Measurements from ENCODE around the gene SORCS1.

SORCS1 gene

DNA sequence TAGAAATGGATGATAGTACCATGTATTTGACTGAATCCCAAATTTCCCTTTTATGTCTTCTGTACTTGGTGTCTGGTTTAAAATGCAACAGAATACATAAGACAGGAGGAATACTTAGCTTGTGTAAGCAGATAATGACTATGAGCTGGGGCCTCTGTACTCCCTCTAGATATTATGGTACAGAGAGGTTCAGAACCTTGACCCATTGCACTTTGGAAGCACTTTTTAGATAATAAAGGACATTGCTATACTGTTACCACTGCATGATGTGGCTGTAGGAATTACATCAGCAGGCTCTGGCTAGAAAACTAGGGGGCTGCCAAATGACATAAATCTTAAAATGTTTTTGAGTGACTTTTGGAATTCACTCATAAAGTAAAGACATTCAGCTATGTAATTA, 526.6 kb downstream of the SORCS1 start:
- DNase-seq: no peak

DNA sequence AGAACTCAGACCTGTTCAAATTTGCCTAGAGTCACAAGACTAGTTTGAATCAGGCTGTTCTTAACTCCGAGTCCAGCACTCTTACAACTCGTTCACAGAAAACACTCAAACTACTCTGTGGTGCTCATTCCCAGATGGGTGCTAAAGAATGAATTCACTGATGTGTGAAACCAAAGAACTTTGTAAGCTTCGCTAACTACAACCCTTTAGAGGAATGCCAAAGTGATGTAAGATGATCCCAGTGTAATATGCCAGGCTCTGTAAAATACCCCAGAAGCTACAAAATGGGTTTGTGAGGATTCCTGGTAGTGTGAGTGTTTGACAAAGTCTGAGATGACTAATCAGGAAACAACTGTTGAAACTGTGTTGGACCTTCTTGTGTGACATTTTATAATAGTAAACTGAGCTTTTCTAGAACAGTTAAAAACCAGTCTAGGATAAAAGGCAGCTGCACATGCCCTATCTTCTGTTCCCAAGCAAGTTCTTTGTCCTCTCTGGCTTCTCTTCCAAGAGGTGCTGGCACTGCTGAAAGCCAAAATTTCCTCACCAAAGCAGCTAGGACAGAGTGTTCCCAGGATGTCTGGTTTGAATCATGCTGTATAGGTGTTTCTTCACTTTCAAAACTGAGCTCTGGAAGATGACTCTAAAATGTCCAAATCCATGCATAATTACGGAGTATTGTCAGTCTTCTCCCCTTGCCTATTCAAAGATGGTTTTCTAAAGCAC, 527.6 kb downstream of the SORCS1 start:
- no peak for DNase-seq

GRCh38 chr10:106635947-106636346, 528.6 kb downstream of the SORCS1 start:
- DNase-seq: no peak

GRCh38 chr10:106631016-106631702, 533.3 kb downstream of the SORCS1 start:
- DNase-seq: no peak

- no peak for DNase-seq
Observed at GRCh38 chr10:106626371-106626770, 538.1 kb downstream of the SORCS1 start.

- no peak for DNase-seq
Observed at GRCh38 chr10:106625751-106626150, 538.8 kb downstream of the SORCS1 start.

DNA sequence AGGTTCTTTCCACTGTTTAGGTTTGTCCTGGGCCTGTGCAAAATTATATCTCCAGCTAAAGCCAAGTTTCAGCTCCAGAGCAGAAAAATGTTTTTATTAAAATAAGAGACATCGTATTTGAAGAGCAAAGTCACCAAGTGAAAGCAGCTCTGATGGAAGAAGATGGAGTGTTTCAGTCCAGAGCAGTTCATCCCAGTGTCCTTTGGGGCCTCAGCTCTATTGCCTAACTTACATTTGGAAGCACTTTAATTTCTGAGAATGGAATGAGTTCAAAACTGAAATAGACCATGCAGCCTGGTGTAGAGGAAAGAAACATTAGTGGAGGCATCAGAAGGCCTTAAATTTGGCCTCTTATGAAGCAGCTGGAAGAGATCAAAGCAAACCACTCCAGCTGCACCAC, 545.2 kb downstream of the SORCS1 start:
- DNase-seq: no peak

DNA sequence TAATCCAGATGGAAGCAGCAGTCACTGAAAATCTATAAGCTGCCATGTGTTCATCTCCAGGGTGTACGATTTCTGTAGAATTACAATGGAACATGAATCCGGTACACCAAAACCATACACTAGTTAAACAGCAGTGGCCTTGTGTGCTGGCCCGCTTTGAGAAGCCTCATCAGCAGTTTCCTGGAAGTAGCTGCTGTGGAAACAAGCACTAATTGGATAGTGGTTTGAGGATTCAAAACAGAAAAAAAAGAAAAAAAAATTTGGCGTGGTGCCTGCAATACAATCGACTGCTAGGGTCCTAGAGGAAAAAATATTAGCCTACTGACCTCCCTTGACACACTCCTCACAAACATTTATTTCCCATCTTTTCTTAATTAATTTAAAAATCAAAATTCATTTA, 545.9 kb downstream of the SORCS1 start:
- DNase-seq: no peak

DNA sequence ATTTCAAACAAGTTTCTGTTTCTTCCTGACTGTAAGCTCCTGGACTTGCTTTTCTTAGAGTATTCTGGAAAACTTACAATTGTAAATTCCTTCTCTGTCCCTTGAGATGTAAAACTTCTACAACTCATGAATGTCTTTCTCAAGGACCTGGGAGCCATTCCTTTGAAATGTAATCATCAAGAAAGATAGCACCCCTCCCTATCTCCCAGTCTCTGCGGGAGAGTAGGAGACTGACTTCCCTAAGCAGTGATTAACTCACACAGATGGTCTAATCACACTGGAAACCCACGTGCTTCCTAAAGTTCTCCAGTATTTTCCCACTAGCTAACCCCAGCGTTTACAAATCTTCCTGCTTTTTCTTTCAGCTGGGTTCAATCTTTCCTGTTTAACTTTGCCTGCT, 549.4 kb downstream of the SORCS1 start:
- no peak for DNase-seq

- no peak for DNase-seq
Observed at GRCh38 chr10:106614293-106614692, 550.2 kb downstream of the SORCS1 start.

- no peak for DNase-seq
Observed at GRCh38 chr10:106612381-106612780, 552.1 kb downstream of the SORCS1 start.

GRCh38 chr10:106609470-106610266, 554.8 kb downstream of the SORCS1 start:
- no peak for DNase-seq

DNA sequence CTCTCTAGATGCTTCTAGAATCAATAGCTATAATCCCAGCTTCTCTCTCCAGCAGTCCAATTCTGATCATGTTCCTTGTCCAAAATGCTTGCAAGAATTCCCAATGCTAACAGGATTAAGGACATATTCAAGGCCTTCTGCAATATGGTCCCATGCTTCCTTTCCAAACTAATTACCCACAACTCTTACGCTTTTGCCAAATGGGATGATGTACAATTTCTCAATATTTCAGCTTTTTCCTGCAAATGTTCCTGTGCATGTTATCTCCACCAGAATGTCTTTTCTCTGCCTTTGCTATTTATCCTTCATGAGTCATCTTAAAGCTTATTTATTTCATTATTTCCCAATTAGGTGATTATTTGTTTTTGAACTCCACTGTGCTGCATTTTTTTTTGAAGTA, 556.4 kb downstream of the SORCS1 start:
- no peak for DNase-seq

GRCh38 chr10:106595281-106595680, 569.2 kb downstream of the SORCS1 start:
- DNase-seq: no peak

DNA sequence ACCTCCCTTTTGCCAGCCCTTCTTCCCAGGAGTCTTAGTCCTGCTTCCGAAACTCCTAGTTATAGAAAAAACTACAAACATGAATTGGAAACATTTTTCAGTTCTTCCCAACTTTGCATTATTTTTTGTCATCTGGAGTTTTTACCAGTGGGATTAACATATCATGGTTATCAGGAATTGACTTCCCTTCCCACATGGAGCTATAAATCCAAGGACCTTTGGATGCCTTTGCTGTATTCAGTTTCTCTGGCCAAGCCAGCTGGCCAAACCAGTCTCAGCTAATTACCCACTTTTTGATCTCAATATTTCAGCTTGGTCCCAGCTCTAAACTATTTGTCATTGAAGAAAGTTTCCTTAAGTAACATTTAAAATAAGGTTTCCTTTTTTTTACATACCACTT, 570.6 kb downstream of the SORCS1 start:
- DNase-seq: no peak

GRCh38 chr10:106592396-106592795, 572.1 kb downstream of the SORCS1 start:
- DNase-seq: no peak

- no peak for DNase-seq
Observed at GRCh38 chr10:106582291-106582690, 582.2 kb downstream of the SORCS1 start.

GRCh38 chr10:106577756-106578155, 586.8 kb downstream of the SORCS1 start:
- DNase-seq: no peak

DNA sequence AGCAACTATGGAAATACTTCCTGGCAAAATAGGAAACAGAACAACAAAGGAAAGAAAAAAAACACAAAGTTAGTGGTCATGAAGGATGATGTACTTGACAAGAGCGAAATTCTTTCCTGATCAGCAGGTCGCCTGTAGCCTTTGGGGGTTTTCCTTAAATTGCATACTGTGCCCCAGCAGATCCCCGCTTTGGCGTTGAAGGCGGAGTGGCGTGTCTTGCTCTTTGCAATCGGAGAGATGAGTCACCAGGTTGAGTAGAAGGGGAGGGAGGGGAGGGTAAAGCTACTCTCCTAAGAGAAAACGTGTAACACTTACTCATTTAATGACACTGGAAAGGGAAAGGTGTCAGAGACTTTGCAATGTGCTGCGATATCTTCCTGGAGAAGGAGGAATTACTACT, 587.2 kb downstream of the SORCS1 start:
- no peak for DNase-seq

DNA sequence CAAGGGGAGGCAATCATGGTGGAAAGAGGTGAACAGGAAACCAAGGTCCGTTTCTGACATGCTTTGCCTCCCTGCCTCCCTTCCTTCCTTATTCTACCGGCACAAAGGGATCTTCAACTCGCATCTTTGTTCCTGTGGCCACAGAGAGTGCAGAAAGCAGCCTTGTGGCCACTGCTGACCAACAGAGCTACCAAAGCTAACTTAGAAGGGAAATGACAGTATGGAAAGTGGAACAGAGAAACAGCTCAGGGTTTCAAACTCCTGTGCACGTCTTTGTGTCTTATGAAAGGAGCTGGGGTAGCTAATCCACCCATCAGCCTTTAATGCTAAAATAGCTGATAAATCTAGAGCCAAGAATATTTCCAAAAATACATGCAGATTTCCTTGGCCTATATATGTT, 588.0 kb downstream of the SORCS1 start:
- DNase-seq: no peak

DNA sequence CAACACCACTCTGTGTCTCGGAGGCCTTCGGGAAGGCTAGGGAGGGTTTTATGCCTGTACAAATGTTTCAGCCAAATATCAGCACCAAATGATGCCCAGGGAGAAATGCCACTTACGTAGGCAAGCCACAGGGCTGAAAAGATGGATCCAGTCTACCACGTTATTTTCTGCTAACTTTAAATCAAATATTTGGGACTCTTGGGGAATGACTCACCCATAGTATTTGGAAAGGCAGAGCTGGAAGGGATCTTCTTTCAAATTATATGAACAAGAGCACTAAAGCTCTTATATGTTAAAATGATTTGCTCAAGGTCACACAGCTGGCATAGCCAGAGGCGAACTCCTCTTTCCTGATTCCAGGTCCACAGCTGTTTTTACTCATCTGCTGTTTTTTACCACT, 591.4 kb downstream of the SORCS1 start:
- DNase-seq: no peak

DNA sequence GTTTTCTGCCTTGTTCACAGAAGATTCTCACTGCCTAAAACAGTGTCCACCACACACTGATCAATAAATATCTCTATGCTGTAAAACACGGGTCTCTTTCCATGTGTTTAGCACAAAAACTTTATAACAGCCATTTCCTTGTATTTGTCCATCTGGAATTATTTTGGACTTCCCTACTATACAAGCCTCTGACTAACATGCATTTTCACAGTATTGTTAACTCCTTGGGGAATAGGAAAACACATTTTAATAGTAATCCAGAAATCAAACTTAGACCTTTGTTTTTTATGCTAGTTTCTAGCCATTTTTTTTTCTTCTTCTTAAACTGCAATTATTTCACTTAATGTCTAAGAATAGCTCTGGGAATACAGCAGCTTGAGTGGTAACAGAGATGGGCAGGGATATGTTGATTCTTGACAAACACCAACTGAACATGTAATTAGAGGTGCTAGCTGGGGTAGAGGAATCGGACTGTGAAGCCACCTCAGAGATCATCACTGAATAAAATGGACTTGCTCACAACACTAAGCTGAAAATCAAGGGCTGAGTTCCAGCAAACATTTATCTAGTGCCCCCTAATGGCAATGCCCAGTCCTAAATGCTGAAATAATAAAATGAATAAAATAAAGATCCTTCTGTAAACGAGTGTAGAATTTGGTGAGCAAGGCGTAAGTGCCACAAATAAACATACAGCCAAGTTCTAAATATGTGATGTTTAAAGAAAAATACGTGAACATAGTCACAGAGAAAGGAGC, 593.1 kb downstream of the SORCS1 start:
- no peak for DNase-seq

DNA sequence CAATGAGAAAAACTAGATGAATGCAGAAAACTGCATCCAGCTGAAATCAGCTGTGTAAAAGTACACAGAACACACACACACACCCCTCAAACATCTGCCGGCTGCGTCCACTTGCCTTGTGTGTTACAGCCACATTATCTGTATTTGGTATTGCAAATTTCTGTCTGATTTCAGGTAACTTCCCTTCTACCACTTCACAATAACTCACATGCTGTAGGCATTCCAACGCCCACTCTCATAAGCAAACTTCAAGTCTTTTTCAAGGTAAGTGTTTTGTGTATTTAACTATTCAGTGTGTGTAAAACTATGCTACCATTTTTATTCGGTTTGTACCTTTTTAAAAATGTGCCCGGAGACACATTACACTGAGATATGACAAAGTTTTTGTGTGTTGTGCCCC, 594.2 kb downstream of the SORCS1 start:
- DNase-seq: no peak
